ENCODE measurements around the gene CELF1. TPM values are rescaled to one million over a fixed set of nuclear protein-coding genes. Genes with fewer than 3 reads are reported as not detected.

Gene CELF1
- total and polyA plus RNA-seq, 9 of the 15 experiments (the other 6 are each of a cell fraction or from before 2014, with no cell fraction given), result 11.3 to 142 (median 77.4) TPM

DNA sequence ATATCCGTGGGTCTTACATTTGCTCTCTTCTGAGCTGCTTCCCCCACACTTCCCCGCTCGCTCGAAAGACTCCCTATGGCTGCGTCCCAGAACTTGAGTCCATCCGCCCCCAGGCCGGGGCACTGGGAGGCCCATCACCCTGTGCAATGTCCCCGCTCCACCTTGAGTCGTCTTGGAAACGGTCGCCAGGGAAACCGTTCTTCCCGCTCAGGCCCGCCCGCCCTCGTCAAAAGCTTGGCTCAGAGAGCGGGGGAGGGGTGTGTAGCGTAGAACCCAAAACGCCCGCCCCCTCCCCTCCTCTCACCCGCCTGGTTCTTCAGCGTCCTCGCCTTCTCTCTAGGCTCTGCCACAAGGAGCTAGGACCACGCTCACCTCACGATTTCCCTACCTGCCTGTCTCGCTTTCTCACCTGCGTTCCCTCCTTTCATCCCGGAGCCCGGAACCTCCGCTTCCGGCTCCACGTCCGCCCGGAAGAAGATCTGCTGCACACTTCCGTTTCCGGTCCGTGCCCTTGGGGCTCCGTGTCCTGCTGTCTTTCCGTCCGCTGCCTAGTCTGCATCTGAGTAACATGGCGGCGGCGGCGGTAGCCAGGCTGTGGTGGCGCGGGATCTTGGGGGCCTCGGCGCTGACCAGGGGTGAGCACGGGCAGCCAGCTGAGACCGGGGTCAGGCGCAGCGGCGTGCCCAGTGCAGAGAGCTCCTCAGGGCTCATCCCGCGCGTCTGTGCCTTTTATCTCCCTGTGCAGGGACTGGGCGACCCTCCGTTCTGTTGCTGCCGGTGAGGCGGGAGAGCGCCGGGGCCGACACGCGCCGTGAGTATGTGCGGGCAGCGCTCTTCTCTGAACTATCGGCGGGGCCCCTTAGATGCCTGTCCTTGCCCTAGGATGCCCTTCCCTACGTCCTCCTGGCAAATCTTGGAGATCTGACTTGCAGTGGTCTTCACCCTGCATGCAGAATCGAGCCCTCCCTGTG, 25.9 kb upstream of the CELF1 start, which contains the start of the genes KBTBD4 and NDUFS3 (continued):
- TF ChIP-seq, protein P1, sequence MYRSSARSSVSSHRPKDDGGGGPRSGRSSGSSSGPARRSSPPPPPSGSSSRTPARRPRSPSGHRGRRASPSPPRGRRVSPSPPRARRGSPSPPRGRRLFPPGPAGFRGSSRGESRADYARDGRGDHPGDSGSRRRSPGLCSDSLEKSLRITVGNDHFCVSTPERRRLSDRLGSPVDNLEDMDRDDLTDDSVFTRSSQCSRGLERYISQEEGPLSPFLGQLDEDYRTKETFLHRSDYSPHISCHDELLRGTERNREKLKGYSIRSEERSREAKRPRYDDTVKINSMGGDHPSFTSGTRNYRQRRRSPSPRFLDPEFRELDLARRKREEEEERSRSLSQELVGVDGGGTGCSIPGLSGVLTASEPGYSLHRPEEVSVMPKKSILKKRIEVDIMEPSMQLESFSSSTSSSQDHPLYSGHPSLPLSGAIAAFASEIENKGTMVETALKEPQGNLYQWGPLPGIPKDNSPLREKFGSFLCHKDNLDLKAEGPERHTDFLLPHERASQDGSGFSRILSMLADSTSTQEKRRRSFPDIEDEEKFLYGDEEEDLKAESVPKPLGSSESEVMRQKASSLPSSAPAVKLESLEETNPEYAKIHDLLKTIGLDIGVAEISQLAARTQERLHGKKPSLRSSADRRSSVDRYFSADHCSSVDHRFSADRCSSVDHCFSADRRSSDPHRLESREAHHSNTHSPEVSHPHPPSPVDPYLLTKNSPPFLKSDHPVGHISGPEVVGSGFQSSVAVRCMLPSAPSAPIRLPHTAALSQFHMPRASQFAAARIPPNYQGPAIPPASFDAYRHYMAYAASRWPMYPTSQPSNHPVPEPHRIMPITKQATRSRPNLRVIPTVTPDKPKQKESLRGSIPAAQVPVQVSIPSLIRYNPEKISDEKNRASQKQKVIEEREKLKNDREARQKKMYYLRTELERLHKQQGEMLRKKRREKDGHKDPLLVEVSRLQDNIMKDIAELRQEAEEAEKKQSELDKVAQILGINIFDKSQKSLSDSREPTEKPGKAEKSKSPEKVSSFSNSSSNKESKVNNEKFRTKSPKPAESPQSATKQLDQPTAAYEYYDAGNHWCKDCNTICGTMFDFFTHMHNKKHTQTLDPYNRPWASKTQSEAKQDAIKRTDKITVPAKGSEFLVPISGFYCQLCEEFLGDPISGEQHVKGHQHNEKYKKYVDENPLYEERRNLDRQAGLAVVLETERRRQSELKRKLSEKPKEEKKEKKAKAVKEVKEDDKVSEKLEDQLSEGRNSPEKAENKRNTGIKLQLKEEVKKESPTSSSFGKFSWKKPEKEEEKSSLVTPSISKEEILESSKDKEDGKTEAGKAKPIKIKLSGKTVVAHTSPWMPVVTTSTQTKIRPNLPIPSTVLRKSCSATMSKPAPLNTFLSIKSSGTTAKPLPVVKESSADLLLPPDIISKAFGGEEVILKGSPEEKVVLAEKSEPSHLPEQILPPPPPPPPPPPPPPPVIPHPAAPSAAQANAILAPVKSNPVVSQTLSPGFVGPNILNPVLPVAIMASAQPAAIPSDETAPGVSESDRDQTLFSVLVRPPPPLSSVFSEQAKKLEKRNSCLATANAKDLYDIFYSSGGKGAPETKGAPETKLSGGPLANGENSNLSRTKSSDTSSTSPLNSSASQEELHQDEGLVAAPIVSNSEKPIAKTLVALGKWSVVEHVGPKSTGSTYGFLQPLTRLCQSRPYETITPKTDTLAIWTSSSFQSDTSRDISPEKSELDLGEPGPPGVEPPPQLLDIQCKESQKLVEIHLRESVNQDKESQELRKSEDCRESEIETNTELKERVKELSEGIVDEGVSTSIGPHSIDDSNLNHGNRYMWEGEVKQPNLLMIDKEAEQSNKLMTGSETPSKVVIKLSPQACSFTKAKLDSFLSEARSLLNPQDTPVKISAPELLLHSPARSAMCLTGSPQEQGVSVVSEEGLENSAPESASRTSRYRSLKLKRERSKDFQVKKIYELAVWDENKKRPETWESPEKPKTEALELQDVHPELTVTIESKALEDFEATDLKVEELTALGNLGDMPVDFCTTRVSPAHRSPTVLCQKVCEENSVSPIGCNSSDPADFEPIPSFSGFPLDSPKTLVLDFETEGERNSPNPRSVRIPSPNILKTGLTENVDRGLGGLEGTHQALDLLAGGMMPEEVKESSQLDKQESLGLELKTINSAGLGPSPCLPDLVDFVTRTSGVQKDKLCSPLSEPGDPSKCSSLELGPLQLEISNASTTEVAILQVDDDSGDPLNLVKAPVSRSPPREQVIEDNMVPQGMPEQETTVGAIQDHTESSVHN (IDR thresholded peaks at IDR 0.05; ENCODE audit: borderline replicate concordance in 1 of 2, low read depth in 1 of 2), result peak in 1 of 2 experiments; percentile 57; a peak in 2 of 4 replicates
- TF ChIP-seq POLR2B (IDR thresholded peaks at IDR 0.05; ENCODE audit: low read depth, partially characterized antibody) (peak; percentile 82), GATAD2B (IDR thresholded peaks at IDR 0.05; ENCODE audit: borderline replicate concordance) (peak; percentile 38; the same call in 1 of the 2 replicates), ZZZ3 (IDR thresholded peaks at IDR 0.05) (peak; percentile 92)
- TF ChIP-seq, protein P2, sequence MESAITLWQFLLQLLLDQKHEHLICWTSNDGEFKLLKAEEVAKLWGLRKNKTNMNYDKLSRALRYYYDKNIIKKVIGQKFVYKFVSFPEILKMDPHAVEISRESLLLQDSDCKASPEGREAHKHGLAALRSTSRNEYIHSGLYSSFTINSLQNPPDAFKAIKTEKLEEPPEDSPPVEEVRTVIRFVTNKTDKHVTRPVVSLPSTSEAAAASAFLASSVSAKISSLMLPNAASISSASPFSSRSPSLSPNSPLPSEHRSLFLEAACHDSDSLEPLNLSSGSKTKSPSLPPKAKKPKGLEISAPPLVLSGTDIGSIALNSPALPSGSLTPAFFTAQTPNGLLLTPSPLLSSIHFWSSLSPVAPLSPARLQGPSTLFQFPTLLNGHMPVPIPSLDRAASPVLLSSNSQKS (CRISPR knock-in tag; IDR thresholded peaks at IDR 0.05), result no peak
- TF ChIP-seq, protein P3, sequence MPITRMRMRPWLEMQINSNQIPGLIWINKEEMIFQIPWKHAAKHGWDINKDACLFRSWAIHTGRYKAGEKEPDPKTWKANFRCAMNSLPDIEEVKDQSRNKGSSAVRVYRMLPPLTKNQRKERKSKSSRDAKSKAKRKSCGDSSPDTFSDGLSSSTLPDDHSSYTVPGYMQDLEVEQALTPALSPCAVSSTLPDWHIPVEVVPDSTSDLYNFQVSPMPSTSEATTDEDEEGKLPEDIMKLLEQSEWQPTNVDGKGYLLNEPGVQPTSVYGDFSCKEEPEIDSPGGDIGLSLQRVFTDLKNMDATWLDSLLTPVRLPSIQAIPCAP (CRISPR knock-in tag; IDR thresholded peaks at IDR 0.05; ENCODE audit: borderline replicate concordance), result no peak
